K562 (cell line): ENCODE data around the gene NAA15. TPM values are rescaled to one million over a fixed set of nuclear protein-coding genes. Genes with fewer than 3 reads are reported as not detected.

Experiments used
- C11orf30 ChIP-seq: fragments of 450-650 bp; IDR thresholded peaks from 2 replicates; pipeline ENCODE4 v1.6.1; 2016; ENCODE audit warnings: low read depth, mild to moderate bottlenecking
- FOXK2 ChIP-seq, 2 experiments: fragments of 450-650 bp; IDR thresholded peaks in 1 of 2; conservative IDR thresholded peaks in 1 of 2; 2 replicates each; pipeline ENCODE4 v1.6.1; 2016; ENCODE audit warnings: low read depth in 2 of 2, mild to moderate bottlenecking in 1 of 2
- NFE2L1 ChIP-seq: fragments of 450-650 bp; IDR thresholded peaks from 2 replicates; pipeline ENCODE4 v1.6.1; 2016; ENCODE audit warnings: missing genetic modification characterization, low read depth, mild to moderate bottlenecking, missing compliant biosample characterization, moderate library complexity, borderline replicate concordance
- TAF7 ChIP-seq: fragments of 450-650 bp; IDR thresholded peaks from 2 replicates; pipeline ENCODE4 v1.6.1; 2016; ENCODE audit warnings: missing genetic modification characterization, missing compliant biosample characterization
- TEAD2 ChIP-seq: fragments of 450-650 bp; IDR thresholded peaks from 2 replicates; pipeline ENCODE4 v1.6.1; 2016; ENCODE audit warnings: missing genetic modification characterization, control low read depth, missing compliant biosample characterization
- ZNF146 ChIP-seq: IDR thresholded peaks from one replicate; pipeline ENCODE4 v1.6.1; 2018; ENCODE audit warnings: missing compliant biosample characterization; ENCODE audit not compliant: unreplicated experiment
- ZNF224 ChIP-seq: sonication (generic); formaldehyde crosslinking; IDR thresholded peaks from 2 replicates; pipeline ENCODE4 v1.8.0; 2022; ENCODE audit warnings: mild to moderate bottlenecking, missing genetic modification reagents
- ZNF354B ChIP-seq: fragments of 250-450 bp; sonication (Bioruptor Pico); IDR thresholded peaks from 2 replicates; pipeline ENCODE4 v1.4.0; 2020
- ZNF766 ChIP-seq: fragments of 200-800 bp; sonication (Bioruptor generic); conservative IDR thresholded peaks from 2 replicates; pipeline ENCODE4 v1.6.1; 2016; ENCODE audit warnings: missing genetic modification characterization, missing compliant biosample characterization
- polyA plus RNA-seq, 8 experiments: library from polyadenylated mRNA; depleted of rRNA in 4 of 8; stranded (reverse) in 5 of 8; unstranded in 3 of 8; fragments of >200 nt; fragmentation: Nextera tagmentation in 2 of 8; fragmentation: Illumina TruSeq in 1 of 8; extraction: Ambion mirVana in 2 of 8; extraction: Trizol in 1 of 8; gene quantifications; 2 replicates each; pipeline versions ENCODE4 v1.2.1 to v1.2.3, GENCODE V29; 2011 to 2014; ENCODE audit warnings: inconsistent platforms in 1 of 8, missing spikeins in 1 of 8
- total RNA-seq, 7 experiments: library from RNA; depleted of rRNA in 6 of 7; stranded (reverse); fragments of >200 nt in 6 of 7; fragmentation: Illumina TruSeq in 2 of 7; extraction: Trizol in 2 of 7; gene quantifications; 2 replicates each; pipeline versions ENCODE4 v1.2.1 to v1.2.3, GENCODE V29; 2011 to 2021; ENCODE audit warnings: low replicate concordance in 1 of 7
- TF ChIP-seq, protein P1 (sequence below), 2 experiments: IDR thresholded peaks; 2 replicates each; pipeline ENCODE4 v1.6.1; 2012; ENCODE audit warnings: improper control_type of control experiment in 2 of 2, low read depth in 2 of 2, low read length in 2 of 2, borderline replicate concordance in 1 of 2
- TF ChIP-seq, protein P2 (sequence below), 2 experiments: fragments of 450-650 bp in 1 of 2; sonication (generic) in 1 of 2; formaldehyde crosslinking in 1 of 2; IDR thresholded peaks; 2 replicates each; pipeline versions ENCODE4 v1.7.1 to v1.9.0; 2016 to 2022; ENCODE audit warnings: inconsistent platforms in 1 of 2, mild to moderate bottlenecking in 1 of 2, missing genetic modification reagents in 1 of 2
- TF ChIP-seq, protein P3 (sequence below): fragments of 450-650 bp; IDR thresholded peaks from 2 replicates; pipeline ENCODE4 v1.7.0; 2016; ENCODE audit warnings: borderline replicate concordance

The NAA15 gene
- total and polyA plus RNA-seq, 9 of the 15 experiments (the other 6 are each of a cell fraction or from before 2014, with no cell fraction given) = 37.8 to 117 (median 63.2) TPM

DNA sequence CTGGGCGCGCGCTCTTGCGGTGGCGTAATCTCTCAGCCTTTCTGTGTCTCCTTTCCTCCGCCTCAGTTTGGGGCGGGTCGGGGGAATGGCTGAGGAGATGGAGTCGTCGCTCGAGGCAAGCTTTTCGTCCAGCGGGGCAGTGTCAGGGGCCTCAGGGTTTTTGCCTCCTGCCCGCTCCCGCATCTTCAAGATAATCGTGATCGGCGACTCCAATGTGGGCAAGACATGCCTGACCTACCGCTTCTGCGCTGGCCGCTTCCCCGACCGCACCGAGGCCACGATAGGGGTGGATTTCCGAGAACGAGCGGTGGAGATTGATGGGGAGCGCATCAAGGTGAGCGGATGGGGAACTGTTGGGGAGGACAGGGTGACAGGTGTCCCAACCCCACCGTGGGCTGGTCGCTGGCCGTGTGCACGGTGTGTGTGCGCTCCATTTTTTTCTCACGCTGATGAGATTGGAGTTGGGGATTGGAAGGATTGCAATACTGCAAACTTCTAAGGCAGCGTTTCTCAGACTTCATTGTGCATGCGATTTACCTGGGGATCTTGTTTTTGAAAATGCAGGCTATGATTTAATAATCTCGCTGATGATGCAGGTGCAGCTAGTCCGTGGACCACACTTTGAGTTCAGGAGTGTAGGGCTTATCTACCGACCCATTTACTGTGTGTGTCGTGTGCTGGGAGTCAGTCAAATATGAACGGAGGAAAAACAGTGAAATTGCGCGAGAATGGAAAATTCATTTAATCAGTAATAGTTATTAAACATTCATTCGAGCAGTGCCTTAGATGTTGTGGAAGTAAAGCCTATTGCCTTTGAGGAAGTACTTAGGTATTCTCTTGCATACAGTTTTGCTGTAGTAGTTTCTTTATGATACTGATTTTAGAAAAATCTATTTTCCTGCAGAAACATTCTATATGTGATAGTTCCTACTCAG lies 153.1 kb downstream of the NAA15 start, which contains the start of gene RAB33B (continued):
- TF ChIP-seq, protein P1, sequence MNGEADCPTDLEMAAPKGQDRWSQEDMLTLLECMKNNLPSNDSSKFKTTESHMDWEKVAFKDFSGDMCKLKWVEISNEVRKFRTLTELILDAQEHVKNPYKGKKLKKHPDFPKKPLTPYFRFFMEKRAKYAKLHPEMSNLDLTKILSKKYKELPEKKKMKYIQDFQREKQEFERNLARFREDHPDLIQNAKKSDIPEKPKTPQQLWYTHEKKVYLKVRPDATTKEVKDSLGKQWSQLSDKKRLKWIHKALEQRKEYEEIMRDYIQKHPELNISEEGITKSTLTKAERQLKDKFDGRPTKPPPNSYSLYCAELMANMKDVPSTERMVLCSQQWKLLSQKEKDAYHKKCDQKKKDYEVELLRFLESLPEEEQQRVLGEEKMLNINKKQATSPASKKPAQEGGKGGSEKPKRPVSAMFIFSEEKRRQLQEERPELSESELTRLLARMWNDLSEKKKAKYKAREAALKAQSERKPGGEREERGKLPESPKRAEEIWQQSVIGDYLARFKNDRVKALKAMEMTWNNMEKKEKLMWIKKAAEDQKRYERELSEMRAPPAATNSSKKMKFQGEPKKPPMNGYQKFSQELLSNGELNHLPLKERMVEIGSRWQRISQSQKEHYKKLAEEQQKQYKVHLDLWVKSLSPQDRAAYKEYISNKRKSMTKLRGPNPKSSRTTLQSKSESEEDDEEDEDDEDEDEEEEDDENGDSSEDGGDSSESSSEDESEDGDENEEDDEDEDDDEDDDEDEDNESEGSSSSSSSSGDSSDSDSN (IDR thresholded peaks at IDR 0.05; ENCODE audit: borderline replicate concordance in 1 of 2, low read depth in 2 of 2, low read length in 2 of 2) = peak in 1 of 2 experiments; percentile 46; a peak in 1 of 4 replicates
- TF ChIP-seq, protein P2, sequence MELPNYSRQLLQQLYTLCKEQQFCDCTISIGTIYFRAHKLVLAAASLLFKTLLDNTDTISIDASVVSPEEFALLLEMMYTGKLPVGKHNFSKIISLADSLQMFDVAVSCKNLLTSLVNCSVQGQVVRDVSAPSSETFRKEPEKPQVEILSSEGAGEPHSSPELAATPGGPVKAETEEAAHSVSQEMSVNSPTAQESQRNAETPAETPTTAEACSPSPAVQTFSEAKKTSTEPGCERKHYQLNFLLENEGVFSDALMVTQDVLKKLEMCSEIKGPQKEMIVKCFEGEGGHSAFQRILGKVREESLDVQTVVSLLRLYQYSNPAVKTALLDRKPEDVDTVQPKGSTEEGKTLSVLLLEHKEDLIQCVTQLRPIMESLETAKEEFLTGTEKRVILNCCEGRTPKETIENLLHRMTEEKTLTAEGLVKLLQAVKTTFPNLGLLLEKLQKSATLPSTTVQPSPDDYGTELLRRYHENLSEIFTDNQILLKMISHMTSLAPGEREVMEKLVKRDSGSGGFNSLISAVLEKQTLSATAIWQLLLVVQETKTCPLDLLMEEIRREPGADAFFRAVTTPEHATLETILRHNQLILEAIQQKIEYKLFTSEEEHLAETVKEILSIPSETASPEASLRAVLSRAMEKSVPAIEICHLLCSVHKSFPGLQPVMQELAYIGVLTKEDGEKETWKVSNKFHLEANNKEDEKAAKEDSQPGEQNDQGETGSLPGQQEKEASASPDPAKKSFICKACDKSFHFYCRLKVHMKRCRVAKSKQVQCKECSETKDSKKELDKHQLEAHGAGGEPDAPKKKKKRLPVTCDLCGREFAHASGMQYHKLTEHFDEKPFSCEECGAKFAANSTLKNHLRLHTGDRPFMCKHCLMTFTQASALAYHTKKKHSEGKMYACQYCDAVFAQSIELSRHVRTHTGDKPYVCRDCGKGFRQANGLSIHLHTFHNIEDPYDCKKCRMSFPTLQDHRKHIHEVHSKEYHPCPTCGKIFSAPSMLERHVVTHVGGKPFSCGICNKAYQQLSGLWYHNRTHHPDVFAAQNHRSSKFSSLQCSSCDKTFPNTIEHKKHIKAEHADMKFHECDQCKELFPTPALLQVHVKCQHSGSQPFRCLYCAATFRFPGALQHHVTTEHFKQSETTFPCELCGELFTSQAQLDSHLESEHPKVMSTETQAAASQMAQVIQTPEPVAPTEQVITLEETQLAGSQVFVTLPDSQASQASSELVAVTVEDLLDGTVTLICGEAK (IDR thresholded peaks at IDR 0.05) = peak; percentile 35; the same call in 1 of the 2 replicates
- TF ChIP-seq, protein P2 (CRISPR knock-in tag; IDR thresholded peaks at IDR 0.05) = no peak
- no peak for TF ChIP-seq ZNF354B
- 0 out of 2 replicates have a peak, but pooled peaks have one; percentile 18 for TF ChIP-seq ZNF224
- no peak for TF ChIP-seq NFE2L1 (tag)
- no peak for TF ChIP-seq ZNF146 (CRISPR knock-in tag)
- TF ChIP-seq TAF7 = peak; percentile 48; the same call in 1 of the 2 replicates
- TF ChIP-seq ZNF766 = no peak
- TF ChIP-seq FOXK2 (conservative IDR thresholded peaks at IDR 0.05 in 1 of 2, IDR thresholded peaks at IDR 0.05 in 1 of 2; ENCODE audit: low read depth in 2 of 2) = no peak
- TF ChIP-seq, protein P3, sequence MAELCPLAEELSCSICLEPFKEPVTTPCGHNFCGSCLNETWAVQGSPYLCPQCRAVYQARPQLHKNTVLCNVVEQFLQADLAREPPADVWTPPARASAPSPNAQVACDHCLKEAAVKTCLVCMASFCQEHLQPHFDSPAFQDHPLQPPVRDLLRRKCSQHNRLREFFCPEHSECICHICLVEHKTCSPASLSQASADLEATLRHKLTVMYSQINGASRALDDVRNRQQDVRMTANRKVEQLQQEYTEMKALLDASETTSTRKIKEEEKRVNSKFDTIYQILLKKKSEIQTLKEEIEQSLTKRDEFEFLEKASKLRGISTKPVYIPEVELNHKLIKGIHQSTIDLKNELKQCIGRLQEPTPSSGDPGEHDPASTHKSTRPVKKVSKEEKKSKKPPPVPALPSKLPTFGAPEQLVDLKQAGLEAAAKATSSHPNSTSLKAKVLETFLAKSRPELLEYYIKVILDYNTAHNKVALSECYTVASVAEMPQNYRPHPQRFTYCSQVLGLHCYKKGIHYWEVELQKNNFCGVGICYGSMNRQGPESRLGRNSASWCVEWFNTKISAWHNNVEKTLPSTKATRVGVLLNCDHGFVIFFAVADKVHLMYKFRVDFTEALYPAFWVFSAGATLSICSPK = no peak
- TF ChIP-seq TEAD2 (tag) = no peak
- TF ChIP-seq C11orf30 = no peak
